Measurements from ENCODE around the gene NT5C1A.
A peak's percentile ranks its signal among the peaks of the same experiment; 100 is the strongest.

The NT5C1A gene

DNA sequence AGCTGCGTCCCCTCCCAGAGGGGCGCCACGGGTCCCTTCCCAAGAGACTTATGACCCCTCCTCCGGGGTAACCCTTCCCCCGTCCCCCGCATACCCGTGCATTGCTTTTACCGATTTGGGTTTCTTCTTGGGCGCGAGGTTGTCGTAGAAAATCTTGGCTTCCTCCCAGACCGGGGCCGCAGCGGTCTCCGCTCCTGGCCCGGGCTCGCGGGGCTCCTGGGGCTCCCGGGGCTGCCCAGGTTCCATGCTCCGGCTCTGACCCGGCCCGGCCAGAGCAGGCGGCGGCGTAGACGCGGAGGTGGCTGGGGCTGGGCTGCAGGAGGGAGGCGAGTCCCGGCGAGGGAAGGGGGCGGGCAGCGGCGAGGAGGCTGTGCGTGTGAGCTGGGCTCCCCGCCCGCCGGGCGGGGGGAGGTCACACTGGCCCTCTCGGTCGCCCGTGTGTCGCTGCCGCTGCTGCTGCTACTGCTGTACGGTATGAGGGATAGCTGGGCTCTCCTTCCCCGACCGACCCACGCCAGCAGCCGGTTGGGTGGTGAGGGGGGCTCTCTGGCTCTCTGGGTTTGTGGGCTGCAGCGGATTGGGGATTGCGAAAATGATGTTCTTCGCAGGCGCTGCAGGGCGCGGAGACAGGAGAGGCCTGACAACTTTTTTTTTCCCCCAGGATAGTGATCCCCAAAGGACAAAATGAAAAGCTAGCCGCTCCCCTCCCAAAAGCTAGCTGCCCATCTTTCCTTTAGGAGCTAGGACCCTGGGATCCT is at the start of gene NT5C1A:
NT5C1A (minus strand) TSS at position 315 of the 758 bp plus-strand sequence; CDS start at position 246, 69 bp downstream.
- TF ChIP-seq, protein P1, sequence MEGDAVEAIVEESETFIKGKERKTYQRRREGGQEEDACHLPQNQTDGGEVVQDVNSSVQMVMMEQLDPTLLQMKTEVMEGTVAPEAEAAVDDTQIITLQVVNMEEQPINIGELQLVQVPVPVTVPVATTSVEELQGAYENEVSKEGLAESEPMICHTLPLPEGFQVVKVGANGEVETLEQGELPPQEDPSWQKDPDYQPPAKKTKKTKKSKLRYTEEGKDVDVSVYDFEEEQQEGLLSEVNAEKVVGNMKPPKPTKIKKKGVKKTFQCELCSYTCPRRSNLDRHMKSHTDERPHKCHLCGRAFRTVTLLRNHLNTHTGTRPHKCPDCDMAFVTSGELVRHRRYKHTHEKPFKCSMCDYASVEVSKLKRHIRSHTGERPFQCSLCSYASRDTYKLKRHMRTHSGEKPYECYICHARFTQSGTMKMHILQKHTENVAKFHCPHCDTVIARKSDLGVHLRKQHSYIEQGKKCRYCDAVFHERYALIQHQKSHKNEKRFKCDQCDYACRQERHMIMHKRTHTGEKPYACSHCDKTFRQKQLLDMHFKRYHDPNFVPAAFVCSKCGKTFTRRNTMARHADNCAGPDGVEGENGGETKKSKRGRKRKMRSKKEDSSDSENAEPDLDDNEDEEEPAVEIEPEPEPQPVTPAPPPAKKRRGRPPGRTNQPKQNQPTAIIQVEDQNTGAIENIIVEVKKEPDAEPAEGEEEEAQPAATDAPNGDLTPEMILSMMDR (IDR thresholded peaks at IDR 0.05; ENCODE audit: low read depth, low read length, missing control alignments) = no peak
- DNase-seq (ENCODE audit: extremely low read depth, low read depth) = no peak
- peak within 1 kb of the TSS; percentile 20 for H3K4me3 ChIP-seq (replicated peaks; ENCODE audit: low read depth, low read length)

DNA sequence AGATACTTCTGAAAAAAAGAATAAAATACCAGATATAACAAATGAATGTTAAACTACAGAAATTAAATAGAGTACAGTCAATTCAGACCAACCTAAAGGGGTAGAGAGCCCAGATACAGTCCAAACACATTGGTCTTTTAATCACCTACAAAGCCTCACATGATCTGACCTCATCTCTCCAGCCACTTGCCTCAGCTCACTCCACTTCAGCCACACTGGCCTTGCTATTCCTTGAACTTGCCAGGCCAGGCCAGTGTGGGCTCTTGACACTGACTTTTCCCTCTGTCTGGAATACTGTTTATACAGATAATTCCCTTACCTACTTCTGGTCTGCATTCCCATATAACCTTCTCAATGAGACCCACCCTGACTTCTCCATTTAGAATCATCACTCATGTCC is 49.8 kb upstream of the NT5C1A start:
- no peak overlapping the region for H3K4me3 ChIP-seq (replicated peaks; ENCODE audit: low read depth, low read length)
- TF ChIP-seq, protein P1 (IDR thresholded peaks at IDR 0.05; ENCODE audit: low read depth, low read length, missing control alignments) = no peak
- DNase-seq (ENCODE audit: extremely low read depth, low read depth) = no peak

DNA sequence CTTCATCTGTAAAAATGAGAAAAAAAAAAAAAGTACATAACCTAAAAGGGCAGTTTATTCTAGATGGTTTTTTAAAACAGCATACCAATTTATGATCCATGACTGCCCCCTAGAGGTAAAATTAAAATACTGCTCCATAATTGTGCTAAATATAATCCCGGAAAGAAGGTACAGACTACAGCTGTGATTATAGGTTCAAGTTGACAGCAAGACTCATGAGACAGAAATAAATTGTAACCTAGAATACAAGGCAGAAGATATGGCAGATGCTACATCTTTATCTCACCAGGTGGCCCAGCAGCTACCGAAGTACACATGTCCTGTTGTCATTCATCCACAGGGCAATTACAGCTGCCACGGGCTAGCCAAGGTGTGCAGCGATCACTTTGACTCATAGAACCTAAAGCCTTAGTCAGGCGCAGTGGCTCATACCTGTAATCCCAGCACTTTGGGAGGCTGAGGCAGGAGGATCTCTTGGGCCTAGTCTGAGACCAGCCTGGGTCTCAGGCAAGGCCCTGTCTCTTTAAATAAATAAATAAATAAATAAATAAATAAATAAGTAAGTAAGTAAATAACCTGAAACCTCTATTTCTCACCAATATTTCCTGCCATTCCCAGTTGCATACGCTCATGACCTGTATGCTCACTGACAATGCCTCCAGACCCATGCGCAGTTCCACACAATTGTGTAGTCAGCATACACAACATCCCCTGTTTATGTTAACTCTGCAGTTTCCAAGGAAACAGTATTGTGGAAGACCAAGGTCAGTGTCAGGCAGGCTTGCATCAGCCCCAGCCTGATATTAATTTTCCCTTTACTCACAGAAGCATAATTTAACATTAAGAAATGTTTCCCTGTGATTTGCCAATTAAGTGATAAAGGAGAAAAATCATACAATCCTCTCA is 48.4 kb upstream of the NT5C1A start:
- no peak overlapping the region for H3K4me3 ChIP-seq (replicated peaks; ENCODE audit: low read depth, low read length)
- peak; percentile 25 for DNase-seq (ENCODE audit: extremely low read depth, low read depth)
- TF ChIP-seq, protein P1 (IDR thresholded peaks at IDR 0.05; ENCODE audit: low read depth, low read length, missing control alignments) = peak; percentile 23

DNA sequence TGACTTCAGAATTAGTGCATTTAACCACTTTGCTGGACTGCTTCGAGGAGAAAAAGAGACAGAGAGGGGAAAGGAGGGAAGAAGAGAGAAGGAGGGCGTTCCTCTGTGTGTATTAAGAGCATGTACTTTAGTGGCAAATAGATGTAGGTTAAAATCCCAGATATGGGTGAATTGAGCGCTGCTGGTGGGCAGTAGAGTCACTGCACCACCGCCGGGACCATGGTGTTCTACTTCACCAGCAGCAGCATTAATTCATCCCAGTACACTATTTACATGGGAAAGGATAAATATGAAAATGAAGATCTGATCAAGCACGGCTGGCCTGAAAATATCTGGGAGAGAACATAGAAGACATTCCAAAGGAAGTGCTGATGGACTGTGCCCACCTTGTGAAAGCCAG is 45.9 kb upstream of the NT5C1A start:
- no peak for DNase-seq (ENCODE audit: extremely low read depth, low read depth)
- TF ChIP-seq, protein P1 (IDR thresholded peaks at IDR 0.05; ENCODE audit: low read depth, low read length, missing control alignments) = no peak
- no peak overlapping the region for H3K4me3 ChIP-seq (replicated peaks; ENCODE audit: low read depth, low read length)

DNA sequence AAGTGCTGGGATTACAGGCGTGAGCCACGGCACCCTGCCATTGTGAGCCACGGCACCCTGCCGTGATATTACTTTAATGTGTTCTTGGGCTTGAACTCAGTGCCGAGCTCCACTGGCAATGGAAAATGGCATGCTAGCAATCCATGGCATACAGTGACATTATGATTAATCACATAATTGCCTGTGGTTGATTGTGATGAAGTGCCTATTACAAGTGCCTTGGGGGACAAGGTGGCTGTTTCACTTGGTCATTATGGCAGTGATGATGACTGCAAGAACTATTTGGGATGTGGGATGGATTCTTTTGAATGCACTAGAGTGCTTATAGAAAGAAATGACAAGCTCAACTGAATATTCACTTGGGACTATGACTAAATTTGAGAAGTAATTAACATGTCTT is 41.6 kb upstream of the NT5C1A start:
- H3K4me3 ChIP-seq (replicated peaks; ENCODE audit: low read depth, low read length) = no peak overlapping the region
- TF ChIP-seq, protein P1 (IDR thresholded peaks at IDR 0.05; ENCODE audit: low read depth, low read length, missing control alignments) = no peak
- no peak for DNase-seq (ENCODE audit: extremely low read depth, low read depth)

DNA sequence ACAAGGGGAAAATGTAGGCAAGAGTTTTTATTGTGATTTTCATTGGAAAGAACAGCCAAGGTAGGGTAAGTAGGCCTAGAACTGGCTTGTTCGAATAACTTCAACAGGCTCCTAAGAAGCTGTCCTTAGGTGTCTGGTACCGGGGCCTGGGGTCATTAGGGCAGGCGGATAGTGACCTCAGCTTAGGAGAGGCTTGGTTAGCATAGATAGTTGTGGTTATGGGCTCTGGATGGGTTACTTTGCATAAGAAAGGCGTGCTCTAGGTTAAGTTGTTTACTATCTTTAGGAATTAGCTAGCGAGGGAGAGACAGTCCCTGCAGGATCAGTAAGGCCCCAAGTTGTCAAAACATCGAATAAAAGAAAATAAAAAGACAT is 40.0 kb upstream of the NT5C1A start:
- DNase-seq (ENCODE audit: extremely low read depth, low read depth) = no peak
- no peak overlapping the region for H3K4me3 ChIP-seq (replicated peaks; ENCODE audit: low read depth, low read length)
- TF ChIP-seq, protein P1 (IDR thresholded peaks at IDR 0.05; ENCODE audit: low read depth, low read length, missing control alignments) = no peak

All from HFF-Myc (cell line).